Colonic mucosa (tissue), 4 donors: ENCODE measurements around the gene THRB. TPM values are rescaled to one million over a fixed set of nuclear protein-coding genes. Genes with fewer than 3 reads are reported as not detected.
"Not testable (repeated sequence)": the region's sequence is repeated elsewhere in the genome, so short reads cannot be mapped to it uniquely, and the experiment has no call there.

Experiments used
- DNase-seq: peaks from one replicate; pipeline ENCODE4 v3.0.0-alpha.2; 2020
- H3K27ac ChIP-seq: fragments of 200-600 bp; one replicate; pipeline ENCODE4 v1.8.0; 2021
- H3K27me3 ChIP-seq: fragments of 200-600 bp; one replicate; pipeline ENCODE4 v1.8.0; 2021
- H3K36me3 ChIP-seq: fragments of 200-600 bp; one replicate; pipeline ENCODE4 v1.8.0; 2021
- H3K4me1 ChIP-seq: fragments of 200-600 bp; one replicate; pipeline ENCODE4 v1.8.0; 2021; ENCODE audit warnings: mild to moderate bottlenecking
- H3K4me3 ChIP-seq: fragments of 200-600 bp; one replicate; pipeline ENCODE4 v1.8.0; 2021
- H3K9ac ChIP-seq, 2 donors: one replicate each; pipeline ENCODE4 v1.7.0; 2013; ENCODE audit warnings: control low read depth in 2 of 2, low read depth in 2 of 2, low read length in 2 of 2
- H3K9me3 ChIP-seq: fragments of 200-600 bp; one replicate; pipeline ENCODE4 v1.8.0; 2021
- CTCF ChIP-seq: fragments of 200-600 bp; IDR thresholded peaks from one replicate; pipeline ENCODE4 v1.8.0; 2022; ENCODE audit warnings: antibody characterized with exemption, mild to moderate bottlenecking
- intact Hi-C: fragments of 100-400 bp; cut with DNase I; formaldehyde crosslinking; loops from one replicate; pipeline ENCODE4 v1.14.1; 2022
- total RNA-seq, 2 donors: library from RNA; stranded (reverse); fragmentation: NEBNext Ultra II Directional in 1 of 2; extraction: Animal tissue kit (Norgen Biotek cat#: 25700) in 1 of 2; gene quantifications; one replicate each; pipeline ENCODE4 v1.2.1, GENCODE V29; 2021
- donor health status: healthy.
- donor health status: DM: no; HTN: no; CAD: no.
- donor health status: DM: no; HTN: no; CAD: no.

The THRB gene
- total RNA-seq, 2 donors from 2014 or later: 23.3 to 27.6 TPM

GRCh38 chr3:24433838-24434591, 60.6 kb downstream of the THRB start:
- H3K27ac ChIP-seq: no peak overlapping the region

GRCh38 chr3:24432989-24433388, 61.7 kb downstream of the THRB start:
- Histone ChIP-seq H3K4me1 (peaks cover 3% of the 10 kb centered on the region), H3K4me3 (no peak overlapping the region), H3K27me3 (no peaks in the 10 kb centered on the region), H3K36me3 (no peaks in the 10 kb centered on the region), H3K9me3 (no peaks in the 10 kb centered on the region), H3K27ac (no peak overlapping the region), H3K9ac (no peak overlapping the region)
- no peak for DNase-seq
- intact Hi-C loops: no loop called here
- TF ChIP-seq CTCF: no peak

More at GRCh38 chr3:24433838-24434591, 60.6 kb downstream of the THRB start:
- Histone ChIP-seq H3K27me3 (no peaks in the 10 kb centered on the region), H3K9me3 (no peaks in the 10 kb centered on the region), H3K4me3 (no peak overlapping the region), H3K36me3 (no peaks in the 10 kb centered on the region), H3K4me1 (peaks cover 3% of the 10 kb centered on the region), H3K9ac (no peak overlapping the region)
- DNase-seq: no peak
- intact Hi-C loops: no loop called here
- TF ChIP-seq CTCF: no peak

DNA sequence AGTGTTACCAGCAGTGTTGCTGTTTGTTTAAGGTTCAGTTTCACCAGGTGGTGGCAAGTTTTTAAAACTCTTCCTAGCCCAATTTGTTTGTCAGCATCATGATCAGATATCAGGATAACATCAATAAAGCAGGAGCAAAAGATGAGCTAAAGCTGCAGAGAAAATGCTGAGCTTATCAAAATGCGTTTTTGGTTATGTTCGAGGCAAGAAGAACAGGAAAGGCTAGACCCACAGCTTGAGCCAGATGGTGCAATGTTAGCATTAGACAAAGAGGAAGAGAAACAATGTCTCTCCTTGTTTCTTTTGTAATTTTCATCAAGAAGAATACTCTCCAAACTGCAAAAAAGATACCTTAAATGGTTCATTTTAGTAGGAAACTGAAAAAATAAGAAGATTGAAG, 66.2 kb downstream of the THRB start:
- Histone ChIP-seq H3K4me3 (no peak overlapping the region), H3K27me3 (no peaks in the 10 kb centered on the region), H3K9ac (no peak overlapping the region), H3K9me3 (no peaks in the 10 kb centered on the region), H3K27ac (no peak overlapping the region), H3K36me3 (no peaks in the 10 kb centered on the region), H3K4me1 (peaks cover under 1% of the 10 kb centered on the region)
- no peak for TF ChIP-seq CTCF
- intact Hi-C loops: no loop called here
- DNase-seq: no peak

GRCh38 chr3:24426896-24427295, 67.8 kb downstream of the THRB start:
- Histone ChIP-seq H3K9ac (no peak overlapping the region), H3K9me3 (no peaks in the 10 kb centered on the region), H3K4me3 (no peak overlapping the region), H3K36me3 (no peaks in the 10 kb centered on the region), H3K27ac (no peak overlapping the region), H3K27me3 (no peaks in the 10 kb centered on the region), H3K4me1 (no peaks in the 10 kb centered on the region)
- no peak for DNase-seq
- TF ChIP-seq CTCF: no peak
- intact Hi-C loops: no loop called here

GRCh38 chr3:24420829-24421228, 73.8 kb downstream of the THRB start:
- intact Hi-C loops, H3K4me1 ChIP-seq, H3K36me3 ChIP-seq, H3K27me3 ChIP-seq, H3K27ac ChIP-seq, H3K9ac ChIP-seq, H3K9me3 ChIP-seq, H3K4me3 ChIP-seq, DNase-seq: not testable (repeated sequence)

- Histone ChIP-seq H3K9ac (no peak overlapping the region), H3K4me3 (no peak overlapping the region), H3K4me1 (no peaks in the 10 kb centered on the region), H3K27ac (no peak overlapping the region), H3K36me3 (no peaks in the 10 kb centered on the region), H3K27me3 (no peaks in the 10 kb centered on the region), H3K9me3 (no peaks in the 10 kb centered on the region)
- intact Hi-C loops: no loop called here
- TF ChIP-seq CTCF: no peak
- no peak for DNase-seq
Observed at GRCh38 chr3:24420224-24420623, 74.4 kb downstream of the THRB start.
